Prostate gland (tissue), 2 donors: ENCODE results near the gene PHEX. TPM values are rescaled to one million over a fixed set of nuclear protein-coding genes. Genes with fewer than 3 reads are reported as not detected.

Source experiments
- DNase-seq: peaks from one replicate; pipeline ENCODE4 v3.0.0-alpha.2; 2019; ENCODE audit warnings: low spot score
- H3K27ac ChIP-seq, 2 donors: fragments of 200-600 bp; sonication (generic); 2 replicates each; pipeline ENCODE4 v1.5.1; 2017 to 2019
- H3K27me3 ChIP-seq: fragments of 200-600 bp; sonication (generic); replicated peaks from 2 replicates; pipeline ENCODE4 v1.5.1; 2019; ENCODE audit not compliant: insufficient read depth
- H3K36me3 ChIP-seq, 2 donors: fragments of 200-600 bp; sonication (generic); 1 replicate in 1 of 2; 2 replicates in 1 of 2; pipeline versions ENCODE4 v1.5.1 to v1.8.1; 2017 to 2019
- H3K4me1 ChIP-seq: fragments of 200-600 bp; sonication (generic); replicated peaks from 2 replicates; pipeline ENCODE4 v1.5.1; 2019
- H3K4me3 ChIP-seq, 2 donors: fragments of 200-600 bp; sonication (generic); 2 replicates each; pipeline ENCODE4 v1.5.1; 2017 to 2019
- H3K9me3 ChIP-seq: fragments of 200-600 bp; sonication (generic); 2 replicates; pipeline ENCODE4 v1.5.1; 2017
- CTCF ChIP-seq, 4 experiments: fragments of 200-600 bp in 2 of 4; fragments of 450-650 bp in 2 of 4; sonication (generic) in 2 of 4; IDR thresholded peaks; 1 replicate in 3 of 4; 2 replicates in 1 of 4; pipeline ENCODE4 v1.5.1; 2016 to 2019; ENCODE audit warnings: antibody characterized with exemption in 4 of 4, mild to moderate bottlenecking in 2 of 4, moderate library complexity in 2 of 4
- POLR2A ChIP-seq: fragments of 450-650 bp; IDR thresholded peaks from one replicate; pipeline ENCODE4 v1.6.1; 2016; ENCODE audit warnings: antibody characterized with exemption, mild to moderate bottlenecking
- POLR2AphosphoS5 ChIP-seq: sonication (generic); formaldehyde crosslinking; IDR thresholded peaks from one replicate; pipeline ENCODE4 v1.6.1; 2017; ENCODE audit warnings: antibody characterized with exemption
- WGBS: methylation state at CpG from one replicate; pipeline ENCODE4 v1.1.5; 2018; 5-methylcytosine and 5-hydroxymethylcytosine counted together
- intact Hi-C: fragments of 100-400 bp; cut with DNase I; formaldehyde crosslinking; loops from one replicate; pipeline ENCODE4 v1.14.2; 2022
- total RNA-seq, 2 donors: library from RNA; depleted of rRNA; stranded (reverse); fragments of >200 nt; gene quantifications; one replicate each; pipeline ENCODE4 v1.1.0, GENCODE V29; 2016

The PHEX gene
- total RNA-seq, 2 donors from 2014 or later, result 0.34 to 0.82 TPM

DNA sequence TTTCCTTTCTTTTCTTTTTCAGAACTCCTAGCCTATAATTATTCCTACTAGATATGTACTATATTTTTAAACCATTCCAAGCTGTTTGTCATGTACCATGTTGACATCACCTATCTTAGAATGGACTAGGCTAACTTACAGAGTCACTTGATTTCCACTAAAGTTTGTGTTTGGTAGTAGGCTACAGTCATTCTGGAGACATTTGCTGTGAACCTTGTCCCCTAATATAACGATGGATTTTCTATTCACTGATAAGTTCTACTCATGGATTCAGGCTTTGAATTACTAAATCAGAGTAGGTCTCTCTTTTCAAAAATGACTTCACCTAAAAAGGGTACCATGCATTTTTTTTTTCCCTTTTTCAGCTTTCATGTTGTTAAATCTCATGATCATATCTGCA lies 93.4 kb downstream of the PHEX start:
- no peak overlapping the region for H3K4me3 ChIP-seq
- 81% methylated on average over 1 of the region's 1 CpG for WGBS
- intact Hi-C loops, result no loop called here
- no peaks in the 10 kb centered on the region for H3K9me3 ChIP-seq
- TF ChIP-seq CTCF (IDR thresholded peaks at IDR 0.05), result no peak
- TF ChIP-seq POLR2A, result no peak
- H3K4me1 ChIP-seq, result no peaks in the 10 kb centered on the region
- no peaks in the 10 kb centered on the region for H3K27me3 ChIP-seq
- no peak overlapping the region for H3K27ac ChIP-seq
- no peaks in the 10 kb centered on the region for H3K36me3 ChIP-seq
- no peak for DNase-seq

- H3K9me3 ChIP-seq, result no peaks in the 10 kb centered on the region
- no peaks in the 10 kb centered on the region for H3K4me1 ChIP-seq
- 50% methylated on average over 1 of the region's 1 CpG for WGBS
- intact Hi-C loops, result no loop called here
- DNase-seq, result no peak
- H3K4me3 ChIP-seq, result no peak overlapping the region
- no peaks in the 10 kb centered on the region for H3K36me3 ChIP-seq
- TF ChIP-seq CTCF (IDR thresholded peaks at IDR 0.05) (no peak), POLR2A (no peak), POLR2AphosphoS5 (no peak)
- H3K27me3 ChIP-seq, result no peaks in the 10 kb centered on the region
- H3K27ac ChIP-seq, result no peak overlapping the region
These were observed 94.2 kb downstream of the PHEX start for GRCh38 chrX:22126327-22126726.

DNA sequence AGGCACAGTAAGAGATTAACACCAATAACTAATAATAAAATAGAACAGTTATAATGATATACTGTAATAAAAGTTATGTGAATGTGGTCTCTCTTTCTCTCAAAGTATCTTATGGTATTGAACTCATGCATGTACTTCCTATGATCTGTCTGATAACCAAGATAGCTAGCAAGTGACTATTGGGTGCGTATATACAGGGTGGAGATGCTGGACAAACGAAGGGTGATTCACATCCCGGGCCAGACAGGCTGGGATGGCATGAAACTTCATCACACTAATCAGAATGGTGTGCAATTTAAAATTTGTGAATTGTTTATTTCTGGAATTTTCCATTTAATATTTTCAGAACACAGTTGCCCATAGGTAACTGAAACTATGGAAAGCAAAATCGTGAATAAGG lies 96.8 kb downstream of the PHEX start:
- Histone ChIP-seq H3K4me1 (no peaks in the 10 kb centered on the region), H3K27me3 (no peaks in the 10 kb centered on the region), H3K9me3 (no peaks in the 10 kb centered on the region), H3K4me3 (no peak overlapping the region), H3K27ac (no peak overlapping the region), H3K36me3 (no peaks in the 10 kb centered on the region)
- no peak for DNase-seq
- WGBS, result 85% methylated on average over 4 of the region's 4 CpGs
- intact Hi-C loops, result no loop called here
- TF ChIP-seq POLR2AphosphoS5 (no peak), POLR2A (no peak), CTCF (IDR thresholded peaks at IDR 0.05) (no peak)

DNA sequence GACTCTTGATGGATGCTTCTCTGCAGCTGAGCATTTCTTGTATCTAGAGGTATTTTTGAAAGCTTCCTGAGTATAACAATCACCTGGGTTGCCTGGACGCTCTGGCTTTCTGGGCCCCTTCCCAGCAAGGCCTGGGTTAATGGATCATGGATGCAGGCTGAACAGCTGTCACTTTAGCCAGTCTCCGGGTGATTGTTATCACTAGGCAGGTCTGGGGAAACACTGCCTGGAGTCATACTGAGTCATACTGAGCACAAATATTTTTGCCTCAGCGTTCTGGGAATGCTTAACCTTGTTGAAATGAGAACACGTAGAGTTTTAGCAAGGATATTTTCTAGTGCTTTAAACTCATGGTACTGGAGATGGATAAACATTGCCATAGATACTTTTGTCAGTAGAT lies 102.6 kb downstream of the PHEX start:
- H3K27ac ChIP-seq, result peak overlapping the region in 1 of 2 donors; percentile 30
- TF ChIP-seq POLR2AphosphoS5, result no peak
- no peak for TF ChIP-seq CTCF (IDR thresholded peaks at IDR 0.05)
- no peak for TF ChIP-seq POLR2A
- H3K4me1 ChIP-seq, result no peaks in the 10 kb centered on the region
- intact Hi-C loops, result loop anchor here (10.0 kb wide), 1 partner anchor 1200 kb away; the partner anchor contains the start of gene PTCHD1
- H3K27me3 ChIP-seq, result no peaks in the 10 kb centered on the region
- peak; percentile 11 for DNase-seq
- H3K36me3 ChIP-seq, result no peaks in the 10 kb centered on the region
- H3K9me3 ChIP-seq, result no peaks in the 10 kb centered on the region
- H3K4me3 ChIP-seq, result no peak overlapping the region
- WGBS, result 17% methylated on average over 4 of the region's 4 CpGs

DNA sequence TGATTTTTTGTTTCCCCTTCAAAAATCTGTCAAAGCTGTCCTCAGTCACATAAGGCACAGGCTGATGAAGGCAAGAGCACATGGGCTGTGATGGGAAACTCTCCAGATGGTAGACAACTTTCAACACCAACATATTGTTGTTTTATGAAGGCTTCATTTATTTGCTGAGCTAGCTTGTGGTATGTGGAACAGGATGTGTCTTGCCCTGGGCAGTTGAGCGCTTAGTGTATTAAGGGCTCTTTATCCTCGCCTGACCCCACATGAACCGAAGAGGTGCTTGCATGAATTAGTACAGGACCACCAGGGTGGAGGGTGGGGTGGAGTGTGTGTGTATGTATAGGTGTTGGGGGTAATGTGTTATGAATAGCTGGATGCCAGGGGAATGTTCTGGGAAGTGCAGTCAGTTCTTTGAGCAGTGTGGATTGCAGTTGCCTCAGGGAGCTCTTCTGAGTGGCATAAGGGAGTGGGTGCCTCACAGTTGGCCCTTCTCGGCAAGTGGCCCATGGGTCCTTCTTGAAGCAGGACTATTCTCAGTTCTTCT lies 103.1 kb downstream of the PHEX start:
- Histone ChIP-seq H3K27me3 (no peaks in the 10 kb centered on the region), H3K9me3 (no peaks in the 10 kb centered on the region), H3K36me3 (no peaks in the 10 kb centered on the region), H3K4me3 (no peak overlapping the region), H3K4me1 (no peaks in the 10 kb centered on the region), H3K27ac (peak overlapping the region; percentile 43 to 45)
- DNase-seq, result peak; percentile 36
- TF ChIP-seq CTCF (IDR thresholded peaks at IDR 0.05) (no peak), POLR2A (no peak), POLR2AphosphoS5 (no peak)
- 27% methylated on average over 4 of the region's 4 CpGs for WGBS
- intact Hi-C loops, result loop anchor here (10.0 kb wide), 1 partner anchor 1200 kb away; the partner anchor contains the start of gene PTCHD1
